ENCODE results near the gene SPOCK1. TPM values are rescaled to one million over a fixed set of nuclear protein-coding genes. Genes with fewer than 3 reads are reported as not detected.

The SPOCK1 gene
- total and polyA plus RNA-seq, 2 of the 13 experiments (the other 11 are each of a cell fraction or from before 2014, with no cell fraction given): 0.18 to 0.29 TPM

- no peak for TF ChIP-seq ZNF574 (CRISPR knock-in tag; IDR thresholded peaks at IDR 0.05)
- no peak for TF ChIP-seq ZSCAN25 (CRISPR knock-in tag; IDR thresholded peaks at IDR 0.05)
- TF ChIP-seq MAFG (CRISPR knock-in tag; IDR thresholded peaks at IDR 0.05): no peak
- TF ChIP-seq GPBP1L1 (CRISPR knock-in tag; IDR thresholded peaks at IDR 0.05): no peak
- no peak for TF ChIP-seq NFIB (CRISPR knock-in tag; IDR thresholded peaks at IDR 0.05; ENCODE audit: borderline replicate concordance)
- no peak for TF ChIP-seq RARG (CRISPR knock-in tag; IDR thresholded peaks at IDR 0.05; ENCODE audit: low read depth)
- no peak for TF ChIP-seq NRL (CRISPR knock-in tag; IDR thresholded peaks at IDR 0.05; ENCODE audit: borderline replicate concordance)
- no peak for TF ChIP-seq SMC3 (IDR thresholded peaks at IDR 0.05; ENCODE audit: low read length)
- TF ChIP-seq TSC22D2 (CRISPR knock-in tag; IDR thresholded peaks at IDR 0.05; ENCODE audit: borderline replicate concordance): no peak
- no peak for TF ChIP-seq ZNF710 (CRISPR knock-in tag; IDR thresholded peaks at IDR 0.05; ENCODE audit: borderline replicate concordance)
These were observed 270.3 kb downstream of the SPOCK1 start (continued) for GRCh38 chr5:137228816-137229215.
